GM18909 (cell line): ENCODE measurements around the gene BCAR1.
"Not testable (repeated sequence)": the region's sequence is repeated elsewhere in the genome, so short reads cannot be mapped to it uniquely, and the experiment has no call there.

ENCODE experiments used
- ATAC-seq: cut with Tn5 transposase; IDR thresholded peaks from one replicate; pipeline ENCODE4 v1.9.1; 2021; ENCODE audit warnings: mild to moderate bottlenecking; ENCODE audit not compliant: unreplicated experiment, poor library complexity

The BCAR1 gene

GRCh38 chr16:75256696-75257343 lies 5.4 kb upstream of the BCAR1 start:
- no peak for ATAC-seq

- ATAC-seq: no peak
Measured at GRCh38 chr16:75256059-75256571, 4.7 kb upstream of the BCAR1 start.

GRCh38 chr16:75254359-75254837 lies 3.0 kb upstream of the BCAR1 start:
- ATAC-seq: no peak

- no peak for ATAC-seq
Measured at GRCh38 chr16:75252946-75253911, 1.8 kb upstream of the BCAR1 start.

GRCh38 chr16:75252049-75252864 lies 833 bp upstream of the BCAR1 start:
- no peak for ATAC-seq

- peak; percentile 45 for ATAC-seq
Measured at GRCh38 chr16:75250809-75251279, 580 bp downstream of the BCAR1 start.

GRCh38 chr16:75250089-75250808 lies 1.2 kb downstream of the BCAR1 start:
- no peak for ATAC-seq

- ATAC-seq: no peak
Measured at GRCh38 chr16:75249441-75249840, 2.0 kb downstream of the BCAR1 start.

GRCh38 chr16:75248536-75249380 lies 2.7 kb downstream of the BCAR1 start:
- no peak for ATAC-seq

GRCh38 chr16:75248142-75248535 lies 3.3 kb downstream of the BCAR1 start:
- ATAC-seq: no peak

- ATAC-seq: no peak
Measured at GRCh38 chr16:75247249-75247648, 4.2 kb downstream of the BCAR1 start.

- ATAC-seq: no peak
Measured at GRCh38 chr16:75246504-75247205, 4.8 kb downstream of the BCAR1 start.

- no peak for ATAC-seq
Measured at GRCh38 chr16:75244844-75245758, 6.3 kb downstream of the BCAR1 start.

- ATAC-seq: no peak
Measured at GRCh38 chr16:75244225-75244809, 7.1 kb downstream of the BCAR1 start.

GRCh38 chr16:75243667-75244224 lies 7.7 kb downstream of the BCAR1 start:
- no peak for ATAC-seq

GRCh38 chr16:75242436-75243078 lies 8.9 kb downstream of the BCAR1 start:
- not testable (repeated sequence) for ATAC-seq
